ENCODE measurements around the gene FECH.
"Not testable (repeated sequence)": the region's sequence is repeated elsewhere in the genome, so short reads cannot be mapped to it uniquely, and the experiment has no call there.

FECH gene

DNA sequence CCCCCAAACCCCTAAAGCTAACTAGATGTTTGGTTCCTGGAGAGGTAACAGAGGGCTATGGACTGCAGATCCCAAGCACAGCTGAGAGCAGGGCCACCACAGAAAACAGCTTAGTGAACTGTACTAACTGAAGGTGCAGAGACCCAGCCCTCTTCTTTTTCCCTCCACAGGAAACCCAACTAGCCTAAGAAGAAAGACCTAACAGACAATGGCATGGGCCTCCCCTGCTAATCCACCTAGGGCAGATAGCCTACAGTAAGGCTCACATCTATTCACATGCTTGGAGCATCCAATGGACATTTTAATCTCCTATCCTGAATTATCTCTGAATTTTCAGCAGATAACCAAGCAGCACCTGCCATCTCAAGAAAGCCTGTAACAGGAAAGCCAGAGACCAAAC is 8.8 kb upstream of the FECH start:
- in situ Hi-C loops (cut with HindIII; ENCODE audit: low sequenced_read_pairs): no loop called here
- no peak for DNase-seq (ENCODE audit: low read depth)
- TF ChIP-seq, protein P1, sequence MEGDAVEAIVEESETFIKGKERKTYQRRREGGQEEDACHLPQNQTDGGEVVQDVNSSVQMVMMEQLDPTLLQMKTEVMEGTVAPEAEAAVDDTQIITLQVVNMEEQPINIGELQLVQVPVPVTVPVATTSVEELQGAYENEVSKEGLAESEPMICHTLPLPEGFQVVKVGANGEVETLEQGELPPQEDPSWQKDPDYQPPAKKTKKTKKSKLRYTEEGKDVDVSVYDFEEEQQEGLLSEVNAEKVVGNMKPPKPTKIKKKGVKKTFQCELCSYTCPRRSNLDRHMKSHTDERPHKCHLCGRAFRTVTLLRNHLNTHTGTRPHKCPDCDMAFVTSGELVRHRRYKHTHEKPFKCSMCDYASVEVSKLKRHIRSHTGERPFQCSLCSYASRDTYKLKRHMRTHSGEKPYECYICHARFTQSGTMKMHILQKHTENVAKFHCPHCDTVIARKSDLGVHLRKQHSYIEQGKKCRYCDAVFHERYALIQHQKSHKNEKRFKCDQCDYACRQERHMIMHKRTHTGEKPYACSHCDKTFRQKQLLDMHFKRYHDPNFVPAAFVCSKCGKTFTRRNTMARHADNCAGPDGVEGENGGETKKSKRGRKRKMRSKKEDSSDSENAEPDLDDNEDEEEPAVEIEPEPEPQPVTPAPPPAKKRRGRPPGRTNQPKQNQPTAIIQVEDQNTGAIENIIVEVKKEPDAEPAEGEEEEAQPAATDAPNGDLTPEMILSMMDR (IDR thresholded peaks at IDR 0.05; ENCODE audit: low read depth, low read length, missing control alignments): no peak
- H3K4me3 ChIP-seq (ENCODE audit: low read depth, low read length): no peak overlapping the region

DNA sequence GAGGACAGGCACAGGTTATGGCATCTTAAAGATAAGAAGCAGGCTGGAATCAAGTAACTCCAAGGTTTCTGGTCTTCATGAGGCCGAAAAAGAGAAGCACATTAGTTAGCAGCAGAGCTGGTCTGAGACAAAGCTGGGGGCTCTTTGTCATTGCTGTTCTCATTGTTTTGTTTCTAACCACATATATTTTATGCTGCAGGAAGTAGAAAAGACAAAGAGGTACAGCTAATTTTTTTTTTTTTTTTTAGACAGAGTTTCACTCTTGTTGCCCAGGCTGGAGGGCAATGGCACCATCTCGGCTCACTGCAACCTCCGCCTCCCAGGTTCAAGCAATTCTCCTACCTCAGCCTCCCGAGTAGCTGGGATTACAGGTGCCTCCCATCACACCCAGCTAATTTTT is 6.2 kb upstream of the FECH start:
- DNase-seq (ENCODE audit: low read depth); in situ Hi-C loops (cut with HindIII; ENCODE audit: low sequenced_read_pairs); H3K4me3 ChIP-seq (ENCODE audit: low read depth, low read length): not testable (repeated sequence)

GRCh38 chr18:57589161-57589560 is 2.7 kb upstream of the FECH start:
- no peak for DNase-seq (ENCODE audit: low read depth)
- in situ Hi-C loops (cut with HindIII; ENCODE audit: low sequenced_read_pairs): no loop called here
- H3K4me3 ChIP-seq (ENCODE audit: low read depth, low read length): no peak overlapping the region
- TF ChIP-seq, protein P1 (IDR thresholded peaks at IDR 0.05; ENCODE audit: low read depth, low read length, missing control alignments): no peak

DNA sequence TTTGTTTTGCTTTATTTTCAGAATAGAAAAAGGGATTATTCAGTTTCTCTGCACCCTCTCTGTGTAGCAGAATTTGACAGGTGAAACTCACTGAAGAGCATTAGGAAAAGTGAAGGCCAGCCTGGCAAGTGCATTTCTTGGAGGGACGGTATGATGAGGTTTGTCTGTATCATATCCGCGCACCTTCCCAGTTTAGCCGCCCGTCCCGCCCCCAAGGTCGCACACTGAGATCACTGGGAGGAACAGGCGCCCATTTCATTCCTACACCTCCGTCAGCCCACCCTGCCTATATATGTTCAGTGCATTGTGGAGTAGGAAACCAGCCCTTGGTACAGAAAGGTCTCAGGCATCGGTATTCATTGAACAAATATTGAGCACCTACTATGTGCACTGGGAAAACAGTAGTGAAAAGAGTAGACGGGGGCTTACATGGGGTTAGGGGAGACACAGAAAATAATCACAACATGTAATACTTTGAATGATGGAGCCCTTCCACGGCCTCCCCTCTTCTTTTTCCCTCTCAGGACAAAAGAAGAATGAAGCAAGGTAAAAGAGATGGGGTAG is 678 bp upstream of the FECH start:
- in situ Hi-C loops (cut with HindIII; ENCODE audit: low sequenced_read_pairs): no loop called here
- no peak for DNase-seq (ENCODE audit: low read depth)

DNA sequence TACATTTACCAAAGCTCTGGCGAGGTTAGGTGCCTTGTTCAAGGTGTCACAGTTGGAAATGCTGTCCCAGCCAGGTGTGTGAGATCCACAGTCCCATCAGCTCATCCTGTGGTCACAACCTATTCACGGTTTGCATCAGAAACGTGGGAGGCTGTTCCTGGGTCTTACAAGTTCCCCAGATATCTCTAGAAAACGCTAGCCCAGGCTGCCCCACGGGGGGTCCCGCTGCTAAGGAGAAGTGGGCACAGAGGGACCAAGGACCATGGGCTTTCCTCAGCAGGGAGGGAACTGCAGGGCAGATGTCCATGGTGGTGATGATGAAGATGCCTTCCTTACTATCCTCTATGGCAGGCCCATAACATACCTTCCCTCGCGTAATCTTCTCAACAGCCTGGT is 649 bp downstream of the FECH start:
- DNase-seq (ENCODE audit: low read depth): no peak
- TF ChIP-seq, protein P1 (IDR thresholded peaks at IDR 0.05; ENCODE audit: low read depth, low read length, missing control alignments): no peak
- in situ Hi-C loops (cut with HindIII; ENCODE audit: low sequenced_read_pairs): no loop called here
- peak overlapping the region; percentile 78 for H3K4me3 ChIP-seq (ENCODE audit: low read depth, low read length)

More for the DNA sequence above, 678 bp upstream of the FECH start:
- TF ChIP-seq, protein P1 (IDR thresholded peaks at IDR 0.05; ENCODE audit: low read depth, low read length, missing control alignments): no peak
- H3K4me3 ChIP-seq (ENCODE audit: low read depth, low read length): peak overlapping the region; percentile 78

GRCh38 chr18:57585421-57585820 is 1.1 kb downstream of the FECH start:
- TF ChIP-seq, protein P1 (IDR thresholded peaks at IDR 0.05; ENCODE audit: low read depth, low read length, missing control alignments): no peak
- peak overlapping the region; percentile 78 for H3K4me3 ChIP-seq (ENCODE audit: low read depth, low read length)
- DNase-seq (ENCODE audit: low read depth): no peak
- in situ Hi-C loops (cut with HindIII; ENCODE audit: low sequenced_read_pairs): no loop called here

- in situ Hi-C loops (cut with HindIII; ENCODE audit: low sequenced_read_pairs): no loop called here
- no peak overlapping the region for H3K4me3 ChIP-seq (ENCODE audit: low read depth, low read length)
- TF ChIP-seq, protein P1 (IDR thresholded peaks at IDR 0.05; ENCODE audit: low read depth, low read length, missing control alignments): no peak
- DNase-seq (ENCODE audit: low read depth): no peak
These were observed 2.1 kb downstream of the FECH start for GRCh38 chr18:57584444-57584843.

All from astrocyte of the cerebellum (primary cell).